T-helper 22 cell (primary cell): ENCODE measurements around the gene TRA2A.
"Not testable (repeated sequence)": the region's sequence is repeated elsewhere in the genome, so short reads cannot be mapped to it uniquely, and the experiment has no call there.

Experiments
- DNase-seq: peaks from one replicate; pipeline ENCODE4 v3.0.0-alpha.2; 2020; ENCODE audit warnings: low read depth

The TRA2A gene

GRCh38 chr7:23494009-23494408 lies 37.8 kb downstream of the TRA2A start:
- no peak for DNase-seq

GRCh38 chr7:23491502-23491901 lies 40.3 kb downstream of the TRA2A start:
- DNase-seq, result no peak

DNA sequence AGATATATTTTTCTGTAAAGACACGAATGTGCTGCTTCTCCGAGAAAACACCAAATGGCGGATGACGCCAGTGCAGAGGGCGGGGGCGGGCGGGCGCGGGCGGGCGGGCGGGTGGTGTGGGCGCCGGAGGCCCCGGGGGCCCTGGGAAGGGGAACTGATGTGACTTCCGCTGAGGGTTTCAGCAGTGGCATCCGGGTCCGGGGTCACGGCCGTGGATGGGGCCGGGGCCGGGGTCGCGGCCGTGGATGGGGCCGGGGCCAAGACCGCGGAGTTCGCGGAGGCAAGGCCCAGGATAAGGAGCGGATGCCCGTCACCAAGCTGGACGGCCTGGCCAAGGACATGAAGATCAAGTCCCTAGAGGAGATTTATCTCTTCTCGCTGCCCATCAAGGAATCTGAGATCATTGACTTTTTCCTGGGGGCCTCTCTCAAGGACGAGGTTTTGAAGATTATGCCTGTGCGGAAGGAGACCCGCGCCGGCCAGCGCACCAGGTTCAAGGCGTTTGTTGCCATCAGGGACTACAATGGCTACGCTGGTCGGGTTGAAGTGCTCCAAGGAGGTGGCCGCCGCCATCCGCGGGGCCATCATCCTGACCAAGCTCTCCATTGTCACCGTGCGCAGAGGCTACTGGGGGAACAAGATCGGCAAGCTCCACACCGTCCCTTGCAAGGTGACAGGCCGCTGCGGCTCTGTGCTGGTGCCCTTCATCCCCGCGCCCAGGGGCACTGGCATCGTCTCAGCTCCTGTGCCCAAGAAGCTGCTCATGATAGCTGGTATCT lies 41.2 kb downstream of the TRA2A start:
- peak; percentile 29 for DNase-seq

DNA sequence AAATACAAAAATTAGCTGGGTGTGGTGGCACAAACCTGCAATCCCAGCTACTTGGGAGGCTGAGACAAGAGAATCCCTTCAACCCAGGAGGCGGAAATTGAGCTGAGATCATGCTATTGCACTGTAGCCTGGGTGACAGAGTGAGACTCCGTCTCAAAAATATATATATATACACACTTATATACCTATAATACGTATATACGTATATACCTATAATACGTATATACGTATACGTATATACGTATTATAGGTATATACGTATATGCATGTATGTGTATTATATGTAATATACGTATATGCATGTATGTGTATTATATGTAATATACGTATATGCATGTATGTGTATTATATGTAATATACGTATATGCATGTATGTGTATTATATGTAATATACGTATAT lies 43.1 kb downstream of the TRA2A start:
- not testable (repeated sequence) for DNase-seq

- no peak for DNase-seq
Measured at GRCh38 chr7:23487670-23488069, 44.1 kb downstream of the TRA2A start.

DNA sequence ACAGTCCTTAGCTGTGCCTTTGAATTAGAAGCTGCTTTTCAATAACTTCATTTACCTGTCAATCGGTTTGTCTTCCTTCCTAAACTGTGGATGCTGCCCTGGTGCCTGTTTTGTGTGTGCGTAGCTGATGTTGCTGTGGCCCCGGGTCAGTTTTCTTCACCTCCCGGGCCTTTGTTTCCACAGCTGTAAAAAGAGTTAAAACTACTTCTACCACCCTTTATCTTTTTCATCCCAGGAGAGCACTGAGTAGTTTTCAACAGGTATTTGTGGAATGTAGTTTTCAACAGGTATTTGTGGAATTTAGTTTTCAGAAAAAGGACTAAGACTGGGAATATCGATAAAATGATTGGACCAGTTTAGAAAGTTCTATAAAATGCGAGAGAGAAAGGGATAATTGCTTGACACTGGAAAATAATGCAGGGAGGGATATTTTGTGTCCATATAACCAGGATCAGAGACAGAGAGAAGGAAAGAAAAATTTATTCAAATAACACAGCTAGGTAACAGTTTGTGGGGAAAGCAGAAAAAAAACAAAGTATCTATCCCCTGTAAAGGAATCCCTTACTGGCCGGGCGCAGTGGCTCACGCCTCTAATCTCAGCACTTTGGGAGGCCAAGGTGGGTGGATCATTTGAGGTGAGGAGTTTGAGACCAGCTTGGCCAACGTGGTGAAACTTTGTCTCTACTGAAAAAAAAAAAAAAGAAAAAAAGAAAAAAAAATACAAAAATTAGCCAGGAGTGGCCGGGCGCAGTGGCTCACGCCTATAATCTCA lies 45.6 kb downstream of the TRA2A start:
- no peak for DNase-seq

DNA sequence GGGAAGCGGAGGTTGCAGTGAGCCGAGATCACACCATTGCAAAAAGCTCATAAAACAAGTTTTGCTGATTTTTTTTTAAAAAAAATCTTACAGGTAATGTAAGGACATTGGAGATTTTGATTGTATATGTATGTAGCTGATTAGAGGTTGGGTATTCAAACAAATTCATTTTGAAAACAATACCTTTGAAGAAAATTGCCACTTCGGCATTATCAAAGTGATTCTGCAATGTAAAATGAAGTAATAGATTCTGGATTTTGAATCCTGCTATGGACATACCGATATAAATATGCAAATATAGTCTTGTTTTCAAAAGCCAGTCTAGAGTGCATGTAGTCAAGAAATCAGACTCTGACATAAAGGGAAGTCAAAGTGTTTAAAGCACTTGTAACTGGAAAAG lies 49.1 kb downstream of the TRA2A start:
- no peak for DNase-seq

- DNase-seq, result no peak
Measured at GRCh38 chr7:23477962-23478866, 53.6 kb downstream of the TRA2A start.

DNA sequence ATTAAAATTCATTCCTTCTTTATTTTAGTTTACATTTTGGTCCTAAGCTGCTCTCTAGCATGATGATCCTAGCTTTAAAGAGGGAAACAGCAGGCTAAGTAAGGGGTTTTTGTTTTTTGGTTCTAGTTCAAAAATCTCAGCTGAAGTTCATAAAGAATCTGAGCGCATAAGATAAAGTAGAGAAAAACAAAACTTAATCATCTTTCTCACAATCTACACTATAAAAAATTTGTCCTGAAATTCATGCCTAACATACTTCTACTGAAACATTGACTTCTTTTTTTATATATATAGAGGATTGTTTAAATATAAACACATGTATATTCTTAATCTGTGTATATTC lies 54.7 kb downstream of the TRA2A start:
- no peak for DNase-seq

GRCh38 chr7:23476286-23477156 lies 55.3 kb downstream of the TRA2A start:
- DNase-seq, result no peak

DNA sequence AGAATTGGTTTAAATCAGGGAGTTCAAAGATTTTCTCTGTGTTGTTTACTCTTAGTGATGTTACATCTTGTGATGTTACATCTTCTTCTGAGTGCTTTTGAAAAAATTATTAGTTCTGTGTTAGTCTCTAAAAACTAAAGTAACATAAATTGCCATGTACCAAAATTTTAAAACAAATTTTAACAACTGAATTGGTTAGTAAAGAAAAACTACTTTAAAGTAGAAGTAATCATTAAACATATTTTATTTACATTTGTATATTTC lies 56.3 kb downstream of the TRA2A start:
- no peak for DNase-seq

GRCh38 chr7:23474829-23475575 lies 56.8 kb downstream of the TRA2A start:
- no peak for DNase-seq

- peak; percentile 17 for DNase-seq
Measured at GRCh38 chr7:23474094-23474828, 57.5 kb downstream of the TRA2A start.

GRCh38 chr7:23473844-23474093 lies 58.0 kb downstream of the TRA2A start:
- no peak for DNase-seq

GRCh38 chr7:23472956-23473843 lies 58.6 kb downstream of the TRA2A start:
- no peak for DNase-seq

GRCh38 chr7:23472556-23472955 lies 59.2 kb downstream of the TRA2A start:
- DNase-seq, result no peak

DNA sequence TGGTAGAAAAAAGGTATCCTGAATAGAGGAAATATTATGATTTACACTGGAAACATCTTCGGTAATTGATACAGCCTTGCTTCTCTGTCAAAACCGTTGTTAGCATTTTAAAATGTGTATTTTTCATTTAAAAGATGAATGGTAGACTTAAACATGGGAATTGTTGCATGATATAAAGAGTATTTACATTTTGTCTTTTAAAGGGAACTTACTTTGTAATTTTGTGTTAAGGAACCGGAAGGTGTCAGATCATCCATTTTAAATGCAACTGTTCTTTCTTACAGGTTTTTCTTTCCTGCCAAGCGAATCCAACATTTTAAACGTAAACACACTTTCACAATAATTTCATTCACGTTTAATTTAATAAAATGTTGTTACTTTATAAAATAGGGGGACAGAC lies 59.7 kb downstream of the TRA2A start:
- DNase-seq, result no peak

GRCh38 chr7:23471106-23471859 lies 60.5 kb downstream of the TRA2A start:
- no peak for DNase-seq
